Testis (tissue), 3 donors: ENCODE measurements around the gene QSOX2. TPM values are rescaled to one million over a fixed set of nuclear protein-coding genes. Genes with fewer than 3 reads are reported as not detected.

Experiments used
- DNase-seq: peaks from one replicate; pipeline ENCODE4 v3.0.0-alpha.2; 2019
- H3K27ac ChIP-seq, 2 donors: fragments of 200-600 bp; sonication (generic); one replicate each; pipeline ENCODE4 v1.5.1; 2019
- H3K27me3 ChIP-seq: fragments of 200-600 bp; sonication (generic); one replicate; pipeline ENCODE4 v1.5.1; 2019
- H3K36me3 ChIP-seq: fragments of 200-600 bp; sonication (generic); one replicate; pipeline ENCODE4 v1.5.1; 2017; ENCODE audit warnings: low read depth; ENCODE audit errors: missing control alignments
- H3K4me1 ChIP-seq: fragments of 200-600 bp; sonication (generic); one replicate; pipeline ENCODE4 v1.5.1; 2019
- H3K4me3 ChIP-seq, 2 donors: fragments of 200-600 bp; sonication (generic); one replicate each; pipeline ENCODE4 v1.5.1; 2017 to 2019
- H3K9me3 ChIP-seq: fragments of 200-600 bp; sonication (generic); one replicate; pipeline ENCODE4 v1.5.1; 2017
- CTCF ChIP-seq, 3 experiments: fragments of 450-650 bp in 2 of 3; fragments of 200-600 bp in 1 of 3; sonication (generic) in 1 of 3; IDR thresholded peaks; one replicate each; pipeline ENCODE4 v1.5.1; 2016 to 2019; ENCODE audit warnings: antibody characterized with exemption in 3 of 3, mild to moderate bottlenecking in 2 of 3, moderate library complexity in 1 of 3
- POLR2A ChIP-seq: fragments of 450-650 bp; IDR thresholded peaks from one replicate; pipeline ENCODE4 v1.6.1; 2017; ENCODE audit warnings: antibody characterized with exemption, mild to moderate bottlenecking, moderate library complexity
- WGBS, 2 donors: methylation state at CpG; one replicate each; pipeline ENCODE4 v1.1.5; 2018; 5-methylcytosine and 5-hydroxymethylcytosine counted together
- intact Hi-C: fragments of 100-400 bp; cut with DNase I; formaldehyde crosslinking; loops from one replicate; pipeline ENCODE4 v1.15.1; 2023; ENCODE audit warnings: low total_unique reads
- polyA plus RNA-seq: library from polyadenylated mRNA; stranded (reverse); fragments of 350-450 nt; fragmentation: Illumina TruSeq; extraction: RNeasy Lipid Tissue Mini Kit (QIAGEN cat#74804); gene quantifications from one replicate; pipeline ENCODE4 v1.2.3, GENCODE V29; 2014; ENCODE audit warnings: low read depth, low replicate concordance; ENCODE audit not compliant: insufficient read depth
- total RNA-seq, 2 donors: library from RNA; depleted of rRNA; stranded (reverse); fragments of >200 nt; gene quantifications; one replicate each; pipeline ENCODE4 v1.2.3, GENCODE V29; 2016

The QSOX2 gene
- total and polyA plus RNA-seq, 3 donors from 2014 or later, result 22.1 to 23.3 (median 22.6) TPM

GRCh38 chr9:136208675-136209074, 36.9 kb downstream of the QSOX2 start:
- Histone ChIP-seq H3K27me3 (no peaks in the 10 kb centered on the region), H3K4me1 (no peaks in the 10 kb centered on the region), H3K9me3 (no peaks in the 10 kb centered on the region), H3K27ac (no peak overlapping the region), H3K36me3 (no peaks in the 10 kb centered on the region), H3K4me3 (no peak overlapping the region)
- no peak for DNase-seq
- TF ChIP-seq POLR2A, result no peak
- TF ChIP-seq CTCF (IDR thresholded peaks at IDR 0.05), result no peak
- 91% methylated on average over 14 to 17 of the region's 17 CpGs for whole genome bisulfite sequencing, 2 donors
- intact Hi-C loops, result no loop called here

GRCh38 chr9:136207616-136208015, 38.0 kb downstream of the QSOX2 start:
- Histone ChIP-seq H3K9me3 (no peaks in the 10 kb centered on the region), H3K27ac (no peak overlapping the region), H3K4me3 (no peak overlapping the region), H3K36me3 (no peaks in the 10 kb centered on the region), H3K4me1 (no peaks in the 10 kb centered on the region), H3K27me3 (no peaks in the 10 kb centered on the region)
- no peak for DNase-seq
- TF ChIP-seq POLR2A, result no peak
- TF ChIP-seq CTCF (IDR thresholded peaks at IDR 0.05), result no peak
- intact Hi-C loops, result no loop called here
- 93 to 95% methylated on average over 9 of the region's 9 CpGs for WGBS, 2 donors

GRCh38 chr9:136206602-136207275, 38.9 kb downstream of the QSOX2 start:
- intact Hi-C loops, result no loop called here
- Histone ChIP-seq H3K4me1 (no peaks in the 10 kb centered on the region), H3K27me3 (no peaks in the 10 kb centered on the region), H3K4me3 (no peak overlapping the region), H3K27ac (no peak overlapping the region), H3K36me3 (no peaks in the 10 kb centered on the region), H3K9me3 (no peaks in the 10 kb centered on the region)
- DNase-seq, result no peak
- WGBS, 2 donors, result 90 to 91% methylated on average over 14 to 16 of the region's 16 CpGs
- TF ChIP-seq CTCF (IDR thresholded peaks at IDR 0.05) (no peak), POLR2A (no peak)

GRCh38 chr9:136205707-136205992, 40.0 kb downstream of the QSOX2 start:
- TF ChIP-seq CTCF (IDR thresholded peaks at IDR 0.05) (no peak), POLR2A (no peak)
- intact Hi-C loops, result no loop called here
- 76 to 95% methylated on average over 4 to 5 of the region's 5 CpGs for WGBS, 2 donors

More at GRCh38 chr9:136205707-136205992, 40.0 kb downstream of the QSOX2 start:
- H3K27me3 ChIP-seq, result no peaks in the 10 kb centered on the region
- no peak for DNase-seq
- no peak overlapping the region for H3K4me3 ChIP-seq
- H3K27ac ChIP-seq, result no peak overlapping the region
- H3K4me1 ChIP-seq, result no peaks in the 10 kb centered on the region
- no peaks in the 10 kb centered on the region for H3K36me3 ChIP-seq
- no peaks in the 10 kb centered on the region for H3K9me3 ChIP-seq
